ENCODE data around the gene SPC24. TPM values are rescaled to one million over a fixed set of nuclear protein-coding genes. Genes with fewer than 3 reads are reported as not detected.

SPC24 gene
- total RNA-seq, 1 donor from 2014 or later, result 3.9 TPM

- H3K27me3 ChIP-seq (ENCODE audit: low read depth), result no peaks in the 10 kb centered on the region
- intact Hi-C loops (cut with micrococcal nuclease), result no loop called here
- H3K27ac ChIP-seq (replicated peaks), result peak overlapping the region; percentile 89
- TF ChIP-seq CTCF (IDR thresholded peaks at IDR 0.05; ENCODE audit: borderline replicate concordance), result peak; percentile 26
- no peak overlapping the region for H3K4me3 ChIP-seq
- H3K4me1 ChIP-seq, result peaks cover 64% of the 10 kb centered on the region
- peaks cover 14% of the 10 kb centered on the region for H3K36me3 ChIP-seq
- H3K9me3 ChIP-seq (replicated peaks), result peaks cover 12% of the 10 kb centered on the region
- DNase-seq, result no peak
Measured at GRCh38 chr19:11159598-11160439, 4.2 kb upstream of the SPC24 start.

GRCh38 chr19:11154683-11155047 lies 917 bp downstream of the SPC24 start:
- Histone ChIP-seq H3K4me1 (peaks cover 63% of the 10 kb centered on the region), H3K27ac (replicated peaks) (no peak overlapping the region)
- intact Hi-C loops (cut with micrococcal nuclease), result no loop called here

GRCh38 chr19:11152318-11153062 lies 3.1 kb downstream of the SPC24 start:
- Histone ChIP-seq H3K36me3 (no peaks in the 10 kb centered on the region), H3K27me3 (ENCODE audit: low read depth) (no peaks in the 10 kb centered on the region), H3K4me1 (peaks cover 45% of the 10 kb centered on the region), H3K27ac (replicated peaks) (peak overlapping the region; percentile 86), H3K4me3 (no peak overlapping the region), H3K9me3 (replicated peaks) (no peaks in the 10 kb centered on the region)
- DNase-seq, result peak; percentile 72
- TF ChIP-seq CTCF (IDR thresholded peaks at IDR 0.05; ENCODE audit: borderline replicate concordance), result no peak
- intact Hi-C loops (cut with micrococcal nuclease), result no loop called here

More at GRCh38 chr19:11154683-11155047, 917 bp downstream of the SPC24 start:
- H3K9me3 ChIP-seq (replicated peaks), result no peaks in the 10 kb centered on the region
- H3K4me3 ChIP-seq, result no peak overlapping the region
- no peak for DNase-seq
- TF ChIP-seq CTCF (IDR thresholded peaks at IDR 0.05; ENCODE audit: borderline replicate concordance), result no peak
- no peaks in the 10 kb centered on the region for H3K27me3 ChIP-seq (ENCODE audit: low read depth)
- no peaks in the 10 kb centered on the region for H3K36me3 ChIP-seq

GRCh38 chr19:11151181-11151580 lies 4.4 kb downstream of the SPC24 start:
- no peak for TF ChIP-seq CTCF (IDR thresholded peaks at IDR 0.05; ENCODE audit: borderline replicate concordance)
- Histone ChIP-seq H3K9me3 (replicated peaks) (no peaks in the 10 kb centered on the region), H3K4me3 (no peak overlapping the region), H3K27ac (replicated peaks) (peak overlapping the region; percentile 86), H3K4me1 (peaks cover 36% of the 10 kb centered on the region), H3K27me3 (ENCODE audit: low read depth) (no peaks in the 10 kb centered on the region), H3K36me3 (no peaks in the 10 kb centered on the region)
- peak; percentile 44 for DNase-seq
- intact Hi-C loops (cut with micrococcal nuclease), result no loop called here

- Histone ChIP-seq H3K4me3 (no peak overlapping the region), H3K27ac (replicated peaks) (peak overlapping the region; percentile 30), H3K36me3 (no peaks in the 10 kb centered on the region), H3K9me3 (replicated peaks) (peaks cover 4% of the 10 kb centered on the region), H3K27me3 (ENCODE audit: low read depth) (no peaks in the 10 kb centered on the region), H3K4me1 (peaks cover 31% of the 10 kb centered on the region)
- no peak for DNase-seq
- intact Hi-C loops (cut with micrococcal nuclease), result no loop called here
- TF ChIP-seq CTCF (IDR thresholded peaks at IDR 0.05; ENCODE audit: borderline replicate concordance), result no peak
Measured at GRCh38 chr19:11148001-11148400, 7.6 kb downstream of the SPC24 start.
